ENCODE results near the gene SLC24A1. TPM values are rescaled to one million over a fixed set of nuclear protein-coding genes. Genes with fewer than 3 reads are reported as not detected.

SLC24A1 gene
- total and polyA plus RNA-seq, 10 of the 15 experiments (the other 5 are each of a cell fraction or from before 2014, with no cell fraction given) = 1.4 to 5.8 (median 3.3) TPM

DNA sequence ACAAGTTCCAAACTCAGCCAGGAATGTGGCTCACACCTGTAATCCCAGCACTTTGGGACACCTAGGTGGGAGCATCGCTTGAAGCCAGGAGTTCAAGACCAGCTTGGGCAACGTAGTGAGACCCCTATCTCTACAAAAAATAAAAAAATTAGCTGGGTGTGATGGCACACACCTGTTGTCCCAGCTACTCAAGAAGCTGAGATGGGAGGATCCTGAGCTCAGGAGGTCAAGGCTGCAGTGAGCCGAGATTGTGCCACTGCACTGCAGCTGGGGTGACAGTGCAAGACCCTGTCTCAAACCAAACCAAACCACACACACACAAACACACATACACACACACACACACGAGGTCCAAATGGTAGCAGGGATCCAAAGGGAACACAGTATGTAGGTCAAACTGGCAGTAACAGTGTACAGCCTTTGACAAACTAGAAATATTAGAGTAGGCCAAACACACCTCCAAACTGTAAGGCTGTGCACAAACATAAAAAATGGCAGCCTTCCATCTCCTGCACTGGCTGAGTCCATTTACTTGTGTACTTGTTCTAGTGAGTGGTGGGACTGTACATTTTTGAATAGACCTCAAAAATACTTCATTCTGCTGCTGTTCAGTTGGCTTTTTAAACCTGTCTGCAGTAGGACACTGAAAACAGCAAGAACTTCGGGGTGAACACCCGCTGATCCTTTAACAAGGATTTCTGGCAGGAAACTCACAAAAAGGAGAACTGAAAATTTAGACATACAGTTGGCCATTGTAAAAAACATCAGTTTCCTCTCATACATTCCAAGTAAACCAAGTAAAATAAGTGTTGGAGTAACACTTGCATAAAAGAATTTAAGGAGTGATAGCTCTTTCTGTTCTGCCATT is 44.4 kb upstream of the SLC24A1 start:
- POLR2A ChIA-PET = no interaction called here
- FAIRE-seq = no peak
- TF ChIP-seq SIX5 (IDR thresholded peaks at IDR 0.05; ENCODE audit: low read depth, low read length, severe bottlenecking) (no peak), SUPT20H (IDR thresholded peaks at IDR 0.05; ENCODE audit: borderline replicate concordance, control insufficient read depth, low read depth, low read length) (no peak), SPI1 (IDR thresholded peaks at IDR 0.05; ENCODE audit: borderline replicate concordance, insufficient read depth, low read depth, low read length) (peak; percentile 70; the same call in 1 of the 2 replicates)

More for the DNA sequence above, 44.4 kb upstream of the SLC24A1 start:
- TSS peak; percentile 71 for BruUV-seq (replicated peaks)
- in situ Hi-C loops (cut with MboI) = no loop called here
- ChIA-PET RAD21 (ENCODE audit: unreplicated experiment) (no interaction called here), CTCF (interaction anchor here (1.1 to 1.5 kb wide), 3 partner anchors 8 to 177 kb away, joined by 3 read pairs; partner anchors contain the start of gene INTS14), SMC1A (ENCODE audit: uncharacterized antibody, unreplicated experiment) (interaction anchor here (1.6 kb wide), 1 partner anchor 18 kb away, joined by 3 read pairs; no protein-coding TSS in a partner anchor)
- Histone ChIP-seq H3K9me3 (replicated peaks; ENCODE audit: control insufficient read depth, insufficient read depth, low read length) (no peaks in the 10 kb centered on the region), H3K36me3 (ENCODE audit: control insufficient read depth in 2 of 2, insufficient read depth in 2 of 2, low read length in 1 of 2) (peaks cover 10 to 38% of the 10 kb centered on the region in 2 experiments), H3K9ac (ENCODE audit: control insufficient read depth, insufficient read depth, low read length) (no peak overlapping the region), H2AFZ (ENCODE audit: control insufficient read depth, low read depth, low read length) (no peak overlapping the region), H3K4me1 (ENCODE audit: control insufficient read depth, insufficient read depth, low read length) (peaks cover 5% of the 10 kb centered on the region), H3K27ac (ENCODE audit: control insufficient read depth, insufficient read depth) (no peak overlapping the region), H3K79me2 (ENCODE audit: control insufficient read depth, insufficient read depth, low read length) (no peaks in the 10 kb centered on the region), H3K4me3 (no peak overlapping the region), H3K27me3 (replicated peaks in 1 of 2; ENCODE audit: control insufficient read depth in 2 of 2, insufficient read depth in 2 of 2, low read length in 1 of 2) (no peaks in the 10 kb centered on the region), H3K4me2 (ENCODE audit: control insufficient read depth, insufficient read depth) (no peak overlapping the region), H4K20me1 (ENCODE audit: control insufficient read depth, insufficient read depth) (no peaks in the 10 kb centered on the region)
- 62% methylated on average over 6 of the region's 6 CpGs for WGBS (ENCODE audit: insufficient coverage, insufficient replicate concordance, low lambda C conversion rate, missing lambda C conversion rate)
- intact Hi-C loops (cut with micrococcal nuclease; ENCODE audit: unreplicated experiment) = no loop called here
- DNase-seq (ENCODE audit: low read depth, low spot score) (no peak), ATAC-seq (peak; percentile 17; the same call in 1 of the 3 replicates)
